ENCODE measurements around the gene NDE1.

GRCh38 chr16:15620611-15621195 lies 29.3 kb upstream of the NDE1 start:
- TF ChIP-seq CTCF (IDR thresholded peaks at IDR 0.05) (no peak), POLR2A (IDR thresholded peaks at IDR 0.05) (no peak)
